Brain microvascular endothelial cell (primary cell): ENCODE data around the gene FICD.

Source experiments
- DNase-seq: peaks from one replicate; pipeline ENCODE4 v3.0.0-alpha.2; 2020
- H3K27ac ChIP-seq: fragments of 250-450 bp; sonication (Bioruptor Pico); 2 replicates; pipeline ENCODE4 v1.5.1; 2020; ENCODE audit warnings: mild to moderate bottlenecking, moderate library complexity
- H3K27me3 ChIP-seq: fragments of 250-450 bp; sonication (Bioruptor Pico); replicated peaks from 2 replicates; pipeline ENCODE4 v1.5.1; 2020; ENCODE audit warnings: mild to moderate bottlenecking
- H3K36me3 ChIP-seq: fragments of 250-450 bp; sonication (Bioruptor Pico); replicated peaks from 2 replicates; pipeline ENCODE4 v1.5.1; 2020; ENCODE audit warnings: mild to moderate bottlenecking
- H3K4me3 ChIP-seq: 2 replicates; pipeline ENCODE4 v1.5.1; 2011; ENCODE audit warnings: low read depth, mild to moderate bottlenecking, control low read depth, low read length, moderate library complexity
- in situ Hi-C: cut with HindIII; loops from 2 replicates; pipeline ENCODE4 v1.10.0; 2017; ENCODE audit warnings: low sequenced_read_pairs, low pct_ligation_motif_present
- TF ChIP-seq, protein P1 (sequence below): IDR thresholded peaks from 2 replicates; pipeline ENCODE4 v1.5.1; 2011; ENCODE audit warnings: low read depth, mild to moderate bottlenecking, moderate library complexity, low read length, control low read depth, inconsistent platforms; ENCODE audit errors: missing control alignments

The FICD gene

GRCh38 chr12:108495823-108496579 lies 19.1 kb upstream of the FICD start:
- no peak for DNase-seq
- in situ Hi-C loops = no loop called here
- Histone ChIP-seq H3K27ac (no peak overlapping the region), H3K4me3 (no peak overlapping the region), H3K27me3 (no peaks in the 10 kb centered on the region), H3K36me3 (no peaks in the 10 kb centered on the region)
- TF ChIP-seq, protein P1, sequence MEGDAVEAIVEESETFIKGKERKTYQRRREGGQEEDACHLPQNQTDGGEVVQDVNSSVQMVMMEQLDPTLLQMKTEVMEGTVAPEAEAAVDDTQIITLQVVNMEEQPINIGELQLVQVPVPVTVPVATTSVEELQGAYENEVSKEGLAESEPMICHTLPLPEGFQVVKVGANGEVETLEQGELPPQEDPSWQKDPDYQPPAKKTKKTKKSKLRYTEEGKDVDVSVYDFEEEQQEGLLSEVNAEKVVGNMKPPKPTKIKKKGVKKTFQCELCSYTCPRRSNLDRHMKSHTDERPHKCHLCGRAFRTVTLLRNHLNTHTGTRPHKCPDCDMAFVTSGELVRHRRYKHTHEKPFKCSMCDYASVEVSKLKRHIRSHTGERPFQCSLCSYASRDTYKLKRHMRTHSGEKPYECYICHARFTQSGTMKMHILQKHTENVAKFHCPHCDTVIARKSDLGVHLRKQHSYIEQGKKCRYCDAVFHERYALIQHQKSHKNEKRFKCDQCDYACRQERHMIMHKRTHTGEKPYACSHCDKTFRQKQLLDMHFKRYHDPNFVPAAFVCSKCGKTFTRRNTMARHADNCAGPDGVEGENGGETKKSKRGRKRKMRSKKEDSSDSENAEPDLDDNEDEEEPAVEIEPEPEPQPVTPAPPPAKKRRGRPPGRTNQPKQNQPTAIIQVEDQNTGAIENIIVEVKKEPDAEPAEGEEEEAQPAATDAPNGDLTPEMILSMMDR = no peak

- no peak overlapping the region for H3K4me3 ChIP-seq
- no peak for DNase-seq
- no peaks in the 10 kb centered on the region for H3K27me3 ChIP-seq
- no peaks in the 10 kb centered on the region for H3K36me3 ChIP-seq
- TF ChIP-seq, protein P1 = no peak
- no peak overlapping the region for H3K27ac ChIP-seq
- in situ Hi-C loops = no loop called here
These were observed 16.9 kb upstream of the FICD start for GRCh38 chr12:108498136-108498535.

DNA sequence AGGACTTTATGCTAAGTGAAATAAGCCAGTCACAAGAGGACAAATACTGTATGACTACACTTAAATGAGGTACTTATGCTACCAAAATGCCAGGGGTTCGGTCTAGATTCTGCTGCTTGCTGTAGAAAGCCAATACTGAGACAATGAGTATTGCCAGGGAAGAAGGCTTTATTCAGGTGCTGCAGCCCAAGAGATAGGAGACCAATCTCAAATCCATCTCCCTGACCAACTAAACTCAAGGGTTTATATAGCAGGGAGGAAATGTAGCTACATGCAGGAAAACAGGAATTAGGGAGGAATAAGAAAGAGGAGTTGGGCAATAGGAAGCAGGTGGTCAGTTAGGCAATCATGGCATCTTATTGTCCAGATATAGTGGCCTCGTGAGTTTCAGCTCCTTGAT lies 12.2 kb upstream of the FICD start:
- in situ Hi-C loops = no loop called here
- TF ChIP-seq, protein P1 = no peak
- no peaks in the 10 kb centered on the region for H3K27me3 ChIP-seq
- DNase-seq = no peak
- no peaks in the 10 kb centered on the region for H3K36me3 ChIP-seq
- H3K4me3 ChIP-seq = no peak overlapping the region
- no peak overlapping the region for H3K27ac ChIP-seq

DNA sequence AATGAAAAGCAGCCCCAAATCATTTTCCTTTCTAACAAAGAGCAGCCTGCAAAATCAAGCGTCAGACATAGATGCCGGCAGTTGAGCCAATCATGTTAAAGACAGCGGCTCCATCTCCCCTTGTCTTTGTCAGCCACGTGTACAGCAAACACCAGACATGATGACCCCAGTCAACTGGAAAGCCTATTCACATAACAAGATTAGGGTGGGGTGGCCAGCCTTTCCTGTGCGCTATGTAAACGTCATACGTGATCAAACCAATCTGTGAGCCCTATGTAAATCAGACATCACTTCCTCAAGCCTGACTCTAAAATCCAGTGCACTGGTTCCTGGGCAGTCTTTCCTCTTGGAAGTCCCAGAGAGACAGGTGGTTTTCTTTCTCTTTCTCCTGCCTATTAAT lies 9.9 kb upstream of the FICD start:
- Histone ChIP-seq H3K4me3 (no peak overlapping the region), H3K27ac (no peak overlapping the region), H3K27me3 (no peaks in the 10 kb centered on the region), H3K36me3 (no peaks in the 10 kb centered on the region)
- DNase-seq = no peak
- TF ChIP-seq, protein P1 = no peak
- in situ Hi-C loops = no loop called here

GRCh38 chr12:108507971-108508642 lies 7.0 kb upstream of the FICD start:
- Histone ChIP-seq H3K27ac (no peak overlapping the region), H3K4me3 (no peak overlapping the region), H3K36me3 (no peaks in the 10 kb centered on the region), H3K27me3 (no peaks in the 10 kb centered on the region)
- TF ChIP-seq, protein P1 = no peak
- in situ Hi-C loops = no loop called here
- no peak for DNase-seq

GRCh38 chr12:108509806-108510205 lies 5.3 kb upstream of the FICD start:
- in situ Hi-C loops = no loop called here
- Histone ChIP-seq H3K27me3 (no peaks in the 10 kb centered on the region), H3K4me3 (no peak overlapping the region), H3K27ac (no peak overlapping the region), H3K36me3 (no peaks in the 10 kb centered on the region)
- TF ChIP-seq, protein P1 = no peak
- DNase-seq = no peak
